Superior temporal gyrus (tissue), 1 donor: ENCODE results near the gene KHDC4.
"Not testable (repeated sequence)": the region's sequence is repeated elsewhere in the genome, so short reads cannot be mapped to it uniquely, and the experiment has no call there.

Source experiments
- DNase-seq: peaks from one replicate; pipeline ENCODE4 v3.0.0-alpha.2; 2016; ENCODE audit errors: extremely low spot score

The KHDC4 gene

GRCh38 chr1:155900161-155900560 is 34.1 kb downstream of the KHDC4 start:
- DNase-seq: no peak

- DNase-seq: no peak
Measured at GRCh38 chr1:155899683-155900082, 34.5 kb downstream of the KHDC4 start.

GRCh38 chr1:155898888-155899287 is 35.3 kb downstream of the KHDC4 start:
- DNase-seq: no peak

- DNase-seq: no peak
Measured at GRCh38 chr1:155897746-155898145, 36.5 kb downstream of the KHDC4 start.

GRCh38 chr1:155896476-155896875 is 37.7 kb downstream of the KHDC4 start:
- DNase-seq: not testable (repeated sequence)

- not testable (repeated sequence) for DNase-seq
Measured at GRCh38 chr1:155895617-155896016, 38.6 kb downstream of the KHDC4 start.

GRCh38 chr1:155893389-155894142 is 40.6 kb downstream of the KHDC4 start:
- peak; percentile 28 for DNase-seq

GRCh38 chr1:155892796-155893195 is 41.4 kb downstream of the KHDC4 start:
- peak; percentile 26 for DNase-seq

GRCh38 chr1:155890251-155890650 is 44.0 kb downstream of the KHDC4 start:
- DNase-seq: no peak

GRCh38 chr1:155889566-155889965 is 44.6 kb downstream of the KHDC4 start:
- no peak for DNase-seq

GRCh38 chr1:155888481-155888880 is 45.7 kb downstream of the KHDC4 start:
- DNase-seq: no peak

- DNase-seq: peak; percentile 24
Measured at GRCh38 chr1:155884982-155885381, 49.2 kb downstream of the KHDC4 start.

- DNase-seq: peak; percentile 39
Measured at GRCh38 chr1:155884031-155884960, 49.9 kb downstream of the KHDC4 start.

GRCh38 chr1:155882766-155883165 is 51.4 kb downstream of the KHDC4 start:
- DNase-seq: no peak

GRCh38 chr1:155882235-155882634 is 52.0 kb downstream of the KHDC4 start:
- DNase-seq: no peak

GRCh38 chr1:155880950-155881349 is 53.3 kb downstream of the KHDC4 start:
- no peak for DNase-seq

GRCh38 chr1:155880251-155880650 is 54.0 kb downstream of the KHDC4 start:
- DNase-seq: no peak

- DNase-seq: no peak
Measured at GRCh38 chr1:155877945-155878344, 56.3 kb downstream of the KHDC4 start.

- DNase-seq: no peak
Measured at GRCh38 chr1:155873860-155874259, 60.4 kb downstream of the KHDC4 start.

GRCh38 chr1:155872527-155872926 is 61.7 kb downstream of the KHDC4 start:
- DNase-seq: peak; percentile 78

- peak; percentile 98 for DNase-seq
Measured at GRCh38 chr1:155871390-155871789, 62.8 kb downstream of the KHDC4 start.

- DNase-seq: no peak
Measured at GRCh38 chr1:155867766-155868165, 66.4 kb downstream of the KHDC4 start.

GRCh38 chr1:155864393-155864792 is 69.8 kb downstream of the KHDC4 start:
- DNase-seq: no peak
